DMS53 (cell line): ENCODE measurements around the gene SULT6B1.
"Not testable (repeated sequence)": the region's sequence is repeated elsewhere in the genome, so short reads cannot be mapped to it uniquely, and the experiment has no call there.

ENCODE experiments used
- DNase-seq: peaks from one replicate; lab custom pipeline; 2025; lab: John Stamatoyannopoulos, UW

The SULT6B1 gene

DNA sequence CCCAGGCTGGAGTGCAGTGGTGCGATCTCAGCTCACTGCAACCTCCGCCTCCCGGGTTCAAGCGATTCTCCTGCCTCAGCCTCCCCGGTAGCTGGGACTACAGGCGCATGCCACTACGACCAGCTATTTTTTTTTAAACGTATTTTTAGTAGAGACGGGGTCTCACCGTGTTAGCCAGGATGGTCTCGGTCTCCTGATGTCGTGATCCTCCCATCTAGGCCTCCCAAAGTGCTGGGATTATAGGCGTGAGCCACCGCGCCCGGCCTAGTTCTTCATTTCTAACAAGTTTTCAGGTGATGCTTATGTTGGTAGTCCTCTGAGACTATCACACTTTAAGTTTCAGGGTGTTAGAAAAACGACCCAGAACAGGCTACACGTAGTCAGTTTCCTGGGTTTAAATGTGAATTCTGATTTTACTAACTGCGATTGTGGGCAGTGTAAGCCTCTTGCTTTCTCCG is 7.4 kb upstream of the SULT6B1 start:
- DNase-seq, result not testable (repeated sequence)

DNA sequence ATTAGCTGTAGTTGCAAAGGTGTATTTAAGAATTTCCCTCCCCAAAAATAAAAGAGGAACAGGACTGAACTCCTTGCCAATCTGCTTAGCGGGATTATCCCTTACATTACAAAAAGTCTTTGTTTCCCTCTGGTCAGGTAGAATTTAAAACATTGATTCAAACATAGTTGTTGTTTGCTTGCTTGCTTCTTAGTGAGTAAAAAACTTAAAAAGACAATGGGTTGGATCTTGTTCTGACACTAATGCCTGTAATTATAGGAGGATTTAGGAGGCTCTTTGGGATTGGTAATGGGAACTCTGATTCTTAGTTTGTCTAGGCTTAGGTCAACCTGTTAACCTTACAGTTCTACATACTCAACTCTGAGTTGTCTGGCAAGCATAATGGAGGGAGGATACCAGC is 4.1 kb upstream of the SULT6B1 start:
- no peak for DNase-seq

DNA sequence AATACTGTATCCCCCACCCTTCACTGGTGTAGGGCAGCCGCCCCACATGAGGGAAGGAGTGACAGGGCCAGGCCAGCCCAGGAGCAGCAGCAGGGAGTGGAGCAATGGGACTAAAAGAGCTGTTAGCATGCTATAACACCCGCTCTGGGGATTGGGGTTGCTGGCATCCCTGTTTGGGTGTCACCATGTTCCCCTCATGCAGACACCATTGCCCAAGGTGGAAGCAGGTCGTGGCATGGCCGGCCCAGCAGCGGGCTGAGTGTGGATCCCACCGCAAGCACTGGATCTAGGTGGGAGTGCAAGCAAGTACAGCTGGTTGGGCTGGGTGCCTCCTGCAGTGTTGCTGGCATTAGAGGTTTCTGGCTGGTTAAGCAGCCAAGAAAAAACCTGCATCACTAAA is 3.3 kb upstream of the SULT6B1 start:
- no peak for DNase-seq

DNA sequence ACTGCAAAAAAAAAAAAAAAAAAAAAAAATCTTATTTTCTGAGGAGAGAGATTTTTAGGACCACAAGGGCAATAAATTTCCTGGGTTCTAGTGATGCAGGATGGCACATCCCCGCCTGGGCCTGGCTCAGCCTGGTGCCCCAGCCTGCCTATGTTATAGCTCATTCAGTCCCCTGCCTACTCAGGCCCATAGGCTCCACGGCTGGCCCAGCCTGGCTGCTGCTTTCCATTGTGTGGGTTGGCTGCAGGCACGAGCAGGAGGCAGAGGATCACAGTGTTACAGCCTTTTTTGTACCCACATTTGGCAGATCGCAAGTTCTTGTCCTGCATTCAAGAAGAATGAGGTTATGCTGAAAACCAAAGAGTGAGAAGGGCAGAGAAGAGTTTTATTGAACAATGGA is 2.8 kb upstream of the SULT6B1 start:
- DNase-seq, result no peak

DNA sequence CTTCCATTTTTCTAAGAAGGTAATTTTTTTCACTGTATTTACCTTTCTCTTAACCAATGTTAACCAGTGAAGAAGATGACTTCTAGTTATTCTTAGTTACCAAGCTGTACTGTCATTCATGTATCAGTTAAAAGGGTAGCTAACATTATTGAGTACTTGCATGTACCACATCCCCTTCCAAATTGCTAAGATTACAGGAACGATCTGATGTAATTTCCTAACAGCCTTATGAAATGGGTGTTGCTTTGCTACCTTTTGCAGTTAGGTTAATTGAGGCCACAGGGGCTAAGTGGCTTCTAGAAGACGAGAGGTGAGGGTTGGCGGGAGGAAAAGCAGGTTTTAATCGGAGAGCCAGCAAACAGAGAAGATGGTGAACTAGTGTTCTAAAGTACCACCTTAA is 1.8 kb upstream of the SULT6B1 start:
- no peak for DNase-seq

DNA sequence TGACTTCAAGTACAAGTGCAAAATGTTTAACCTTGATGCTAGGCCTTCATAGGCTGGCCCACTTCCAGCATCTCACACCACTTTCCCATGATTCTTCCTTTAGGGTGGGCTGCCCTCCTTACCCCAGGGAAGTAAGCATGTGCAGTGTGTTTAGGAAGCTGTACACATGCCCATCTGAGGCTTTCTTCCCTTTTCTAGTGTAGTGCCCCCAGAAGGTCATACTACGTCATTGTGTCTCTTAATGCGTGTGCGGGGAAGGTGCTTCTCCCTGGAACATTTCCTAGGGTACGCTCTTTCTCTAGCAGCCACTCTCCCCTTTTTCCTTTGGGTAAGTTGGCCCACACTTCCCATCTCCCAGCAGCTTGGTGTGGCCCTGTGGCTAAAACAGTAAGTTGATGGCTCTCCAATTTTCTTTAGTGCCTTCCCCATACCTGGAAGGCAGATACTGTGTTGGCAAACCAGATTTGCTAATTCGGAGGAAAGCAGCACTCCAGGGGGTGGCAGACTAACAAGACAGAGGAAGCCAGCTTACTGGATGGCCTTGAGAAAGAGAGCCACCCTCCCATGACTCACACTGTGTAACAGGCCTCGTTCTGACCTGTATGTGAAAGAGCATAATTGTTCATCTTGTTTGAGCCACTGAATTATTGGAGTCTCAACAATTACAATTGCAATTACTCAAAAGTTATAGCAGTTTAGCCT is 1.1 kb upstream of the SULT6B1 start:
- DNase-seq, result peak; percentile 5

DNA sequence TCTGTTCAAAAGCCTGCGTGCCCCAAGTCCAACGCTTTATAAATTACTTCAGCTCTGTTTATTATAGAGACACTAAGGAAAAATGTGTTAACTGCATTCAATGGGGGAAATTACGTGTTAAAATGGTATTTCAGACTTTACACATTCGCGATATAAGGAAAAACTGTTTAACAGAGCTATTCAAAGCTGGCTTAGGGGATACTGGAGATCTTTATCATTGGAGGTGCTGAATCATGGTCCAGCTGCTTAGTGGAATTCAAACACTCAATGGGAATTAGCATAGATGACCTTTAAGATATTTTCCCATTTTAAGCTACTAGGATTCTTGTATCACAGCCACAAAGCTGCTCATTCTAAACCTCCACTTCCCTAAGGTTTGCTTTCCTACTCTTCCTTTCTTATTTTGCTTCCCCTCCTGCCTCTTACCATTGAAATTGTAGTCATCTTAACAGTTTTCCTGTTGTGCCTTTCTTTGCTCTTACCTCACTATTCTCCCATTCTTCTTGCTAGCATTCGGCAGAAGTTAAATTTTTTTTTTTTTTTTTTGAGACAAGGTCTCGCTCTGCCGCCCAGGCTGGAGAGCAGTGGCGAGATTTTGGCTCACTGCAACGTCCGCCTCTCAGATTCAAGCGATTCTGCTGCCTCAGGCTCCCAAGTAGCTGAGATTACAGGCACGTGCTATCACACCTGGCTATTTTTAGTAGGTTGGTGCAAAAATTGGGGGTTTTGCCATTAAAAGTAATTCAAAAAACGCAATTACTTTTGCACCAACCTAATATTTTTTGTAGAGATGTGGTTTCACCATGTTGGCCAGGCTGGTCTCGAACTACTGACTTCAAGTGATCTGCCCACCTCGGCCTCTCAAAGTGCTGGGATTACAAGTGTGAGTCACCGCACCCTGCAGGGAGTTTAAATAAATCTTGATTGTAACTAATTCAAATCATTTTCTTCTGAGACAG is 6.5 kb downstream of the SULT6B1 start:
- DNase-seq, result no peak

DNA sequence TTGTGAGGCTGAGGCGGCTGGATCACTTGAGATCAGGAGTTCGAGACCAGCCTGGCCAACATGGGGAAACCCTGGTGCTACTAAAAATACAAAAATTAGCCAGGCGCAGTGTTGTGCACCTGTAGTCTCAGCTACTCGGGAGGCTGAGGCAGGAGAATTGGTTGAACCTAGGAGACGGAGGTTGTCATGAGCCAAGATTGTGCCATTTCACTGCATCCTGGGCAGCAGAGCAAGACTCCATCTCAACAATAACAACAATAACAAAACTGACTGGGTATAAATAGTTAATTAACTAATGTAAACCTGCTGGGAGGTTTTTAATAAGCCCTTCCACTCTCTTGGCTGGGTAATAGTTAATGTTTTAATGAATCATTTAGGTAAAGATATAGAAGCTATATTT is 7.8 kb downstream of the SULT6B1 start:
- DNase-seq, result no peak

DNA sequence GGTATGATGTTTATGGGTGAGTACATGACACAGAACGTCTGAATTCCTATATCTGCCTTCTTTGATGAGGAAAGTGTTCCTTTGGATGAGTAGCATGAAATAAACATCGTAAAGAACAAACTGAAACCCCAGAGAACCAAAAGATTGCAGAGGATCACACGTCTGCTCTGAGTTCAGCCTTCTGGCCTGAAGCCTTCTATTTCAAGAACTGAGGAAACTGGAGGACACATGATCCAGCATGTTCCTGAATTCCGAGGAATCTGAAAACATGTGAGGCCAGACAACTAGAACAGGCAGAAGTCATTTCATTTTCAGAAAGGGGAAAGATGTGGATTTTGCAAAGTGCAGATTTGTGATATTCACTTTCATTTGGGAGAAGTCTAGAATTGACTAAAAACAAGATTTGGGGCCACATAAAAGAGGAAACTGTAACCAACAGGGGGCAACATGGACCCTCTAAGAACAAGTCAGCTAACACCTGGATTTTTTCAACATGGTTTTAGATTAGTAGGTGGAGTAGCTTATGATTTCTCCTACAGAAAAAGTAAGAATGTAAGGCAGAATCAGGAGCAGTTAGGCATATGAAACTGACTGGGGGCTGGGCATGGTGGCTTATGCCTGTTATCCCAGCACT is 8.3 kb downstream of the SULT6B1 start:
- DNase-seq, result no peak

DNA sequence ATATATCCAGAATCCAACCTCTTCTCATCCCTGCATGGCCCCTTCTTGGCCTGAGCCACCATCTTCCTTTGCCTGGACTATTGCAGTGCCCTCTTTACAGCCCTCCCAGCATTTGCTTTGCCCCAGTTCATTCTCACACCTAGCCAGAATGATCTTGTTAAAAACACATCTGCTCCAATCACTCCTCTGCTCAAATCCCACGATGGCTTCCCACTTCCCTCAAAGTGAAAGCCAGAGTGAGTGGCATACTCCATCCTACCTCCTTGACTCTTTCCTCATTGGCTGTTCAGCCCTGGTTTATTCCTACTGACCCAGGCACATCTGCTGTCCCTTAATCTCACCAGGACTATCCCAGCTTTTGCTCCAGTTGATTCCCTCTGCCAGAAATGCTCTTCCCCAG is 14.7 kb downstream of the SULT6B1 start:
- DNase-seq, result no peak

DNA sequence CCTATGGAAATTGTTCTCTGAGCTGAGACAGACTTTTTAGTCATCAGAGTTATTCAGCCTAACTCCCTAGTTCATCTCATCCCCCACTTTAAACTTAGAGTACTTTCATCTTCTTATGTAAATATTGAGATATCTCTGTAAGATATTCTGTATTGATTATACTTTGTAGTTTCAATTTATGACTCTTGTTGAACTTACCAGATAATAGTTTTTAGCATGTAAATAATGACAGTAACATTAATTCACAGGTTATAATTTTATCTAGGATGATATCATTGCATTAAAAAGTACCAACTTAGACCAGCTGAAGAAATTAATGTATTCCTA is 16.9 kb downstream of the SULT6B1 start:
- DNase-seq, result no peak

DNA sequence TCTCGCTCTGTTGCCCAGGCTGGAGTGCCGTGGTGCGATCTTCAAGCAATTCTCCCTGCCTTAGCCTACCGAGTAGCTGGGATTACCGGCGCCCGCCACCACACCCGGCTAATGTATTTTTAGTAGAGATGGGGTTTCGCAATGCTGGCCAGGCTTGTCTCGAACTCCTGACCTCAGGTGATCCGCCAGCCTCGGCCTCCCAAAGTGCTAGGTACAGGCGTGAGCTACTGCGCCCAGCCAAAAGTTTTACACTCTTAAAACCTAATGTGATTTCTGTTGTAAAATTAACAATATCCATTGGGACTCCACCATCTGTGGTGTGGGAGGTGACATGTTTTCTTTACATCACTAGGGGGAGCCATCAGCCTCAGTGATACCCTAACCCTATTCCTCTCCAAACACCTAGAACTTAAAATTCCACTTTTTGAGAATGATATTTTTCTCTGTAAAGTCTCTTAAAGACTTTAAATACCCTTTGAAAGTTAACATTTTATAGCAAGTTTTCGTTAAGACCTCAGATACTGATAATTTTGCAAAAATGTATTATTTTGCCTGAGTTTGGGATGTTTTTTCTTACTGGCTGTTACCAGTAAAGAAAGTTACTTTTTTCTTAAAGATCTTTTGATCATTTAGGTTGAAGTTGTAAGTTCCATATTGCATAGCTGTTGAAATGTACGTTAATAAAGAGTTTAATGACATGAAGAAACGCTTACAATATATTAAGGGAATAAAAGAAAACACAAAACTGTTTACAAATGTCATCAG is 20.1 kb downstream of the SULT6B1 start:
- peak; percentile 53 for DNase-seq

DNA sequence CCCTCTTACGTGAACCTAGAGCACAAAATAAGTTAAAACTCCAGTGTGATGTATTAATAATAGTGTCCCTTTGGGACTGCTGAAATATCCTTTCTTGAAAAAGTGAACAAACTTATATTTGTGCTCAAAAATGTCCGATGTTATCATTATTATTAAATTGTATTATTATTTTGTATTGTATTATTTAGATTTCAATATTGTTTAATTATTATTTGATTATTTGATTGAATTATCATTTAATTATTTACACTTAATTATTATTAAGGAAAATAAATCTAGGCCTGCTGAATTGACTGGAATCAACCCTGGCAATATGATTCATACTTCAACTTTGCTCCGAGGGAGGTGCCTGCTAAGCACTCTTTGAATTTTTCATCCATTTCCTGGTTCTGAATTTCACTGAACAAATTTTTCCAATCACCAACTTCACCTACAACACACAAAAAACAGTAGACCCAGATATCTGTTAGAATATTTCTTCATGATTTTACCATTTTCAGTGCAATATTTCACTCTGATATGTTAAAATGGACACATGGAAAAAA is 20.8 kb downstream of the SULT6B1 start:
- no peak for DNase-seq

DNA sequence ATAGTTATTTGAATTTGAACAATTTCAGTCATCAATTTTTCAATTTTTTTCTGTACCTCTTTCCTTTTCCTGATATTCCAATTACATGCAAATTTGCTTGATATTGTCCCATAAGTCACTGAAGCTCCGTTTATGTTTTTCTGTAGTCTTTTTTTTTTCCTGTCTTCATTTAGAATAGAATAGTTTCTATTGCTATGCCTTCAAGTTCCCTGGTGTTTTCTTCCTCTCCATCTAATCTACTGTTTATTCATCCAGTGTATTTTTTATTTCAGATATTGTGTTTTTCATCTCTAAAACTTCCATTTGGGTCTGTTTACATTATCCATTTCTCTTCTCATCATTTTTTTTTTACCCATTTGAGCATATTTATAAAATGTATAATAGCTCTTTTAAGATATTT is 23.7 kb downstream of the SULT6B1 start:
- DNase-seq, result no peak

DNA sequence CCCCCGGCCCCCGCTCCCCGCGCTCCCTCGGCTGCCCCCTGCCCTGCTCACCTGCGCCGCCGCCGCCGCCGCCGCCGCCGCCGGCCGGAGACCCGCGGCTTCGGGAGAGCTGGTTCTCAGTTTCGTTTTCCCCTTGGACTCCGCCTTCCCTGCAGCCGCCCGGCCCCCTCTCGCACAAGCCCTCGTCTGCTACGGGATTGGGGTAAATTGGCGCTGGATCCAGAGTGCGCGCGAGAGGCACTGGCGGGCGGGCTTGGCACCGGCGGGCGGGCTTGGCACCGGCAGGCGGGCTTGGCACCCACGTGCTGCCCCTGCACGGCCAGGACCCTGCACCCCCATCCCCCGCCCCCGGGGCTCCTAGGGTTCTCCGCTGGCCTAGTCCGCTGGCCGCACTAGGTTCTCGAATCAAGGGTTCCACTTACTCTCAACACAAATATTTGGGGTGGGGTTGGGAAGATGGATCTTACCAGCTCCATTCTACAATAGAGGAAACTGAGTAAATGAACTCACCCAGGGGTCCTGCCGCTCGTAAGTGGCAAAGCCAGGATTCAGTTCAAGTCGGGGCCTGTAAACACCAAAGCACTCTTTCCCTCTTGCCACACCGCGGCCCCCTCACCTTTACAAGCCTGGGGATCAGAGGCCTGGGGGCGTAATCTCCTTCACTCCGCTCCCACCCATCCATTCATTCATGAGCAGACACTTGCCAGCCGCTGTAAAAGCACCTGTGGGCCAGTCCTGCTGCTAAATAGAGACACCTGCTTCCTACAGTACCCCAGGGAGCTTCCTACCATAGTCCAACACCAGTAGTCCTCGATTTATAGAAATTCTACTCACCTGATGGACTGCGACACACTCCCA is 31.4 kb downstream of the SULT6B1 start, which contains the start of gene EIF2AK2:
TSS of gene EIF2AK2 (minus strand) at position 124 of the 858 bp plus-strand sequence. CDS start 9,174 bp downstream, outside the sequence.
- peak; percentile 93 for DNase-seq

DNA sequence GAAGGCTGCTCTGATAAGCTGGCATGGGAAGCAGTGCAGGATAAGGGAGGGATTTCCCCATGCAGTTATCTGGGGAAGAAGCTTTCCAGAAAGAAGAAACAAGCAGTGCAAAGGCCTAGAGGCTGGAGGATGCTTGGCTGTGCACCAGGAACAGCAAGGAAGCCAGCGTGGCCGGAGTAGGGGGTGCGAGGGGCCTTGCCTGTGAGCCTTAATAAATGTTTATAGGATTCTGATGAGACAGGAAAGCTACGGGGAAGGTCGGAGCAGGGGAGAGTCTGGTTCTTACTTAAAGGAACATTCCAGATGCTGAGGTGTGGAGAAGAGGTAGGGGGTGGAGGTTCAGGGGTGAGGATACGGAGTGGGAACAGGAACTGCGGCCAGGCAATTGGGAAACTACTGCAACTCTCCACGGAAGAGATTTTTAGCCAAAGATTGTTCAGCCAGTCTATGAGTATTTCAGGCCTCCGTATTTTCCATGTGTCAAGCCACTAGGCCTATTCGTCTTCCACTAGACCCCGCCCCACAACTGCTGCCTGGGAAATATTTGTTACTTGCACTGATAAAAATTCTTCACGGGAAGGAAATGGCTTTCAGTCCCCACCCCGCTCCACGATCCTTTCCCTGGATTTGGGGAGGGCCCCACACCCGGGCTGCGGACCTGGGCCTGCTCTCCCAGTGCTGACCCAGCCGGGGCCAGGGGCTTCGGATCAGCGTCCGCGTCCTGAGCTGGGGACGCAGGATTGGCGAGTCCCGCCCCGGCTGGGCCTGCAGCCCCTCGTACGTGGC is 32.2 kb downstream of the SULT6B1 start:
- DNase-seq, result peak; percentile 59

DNA sequence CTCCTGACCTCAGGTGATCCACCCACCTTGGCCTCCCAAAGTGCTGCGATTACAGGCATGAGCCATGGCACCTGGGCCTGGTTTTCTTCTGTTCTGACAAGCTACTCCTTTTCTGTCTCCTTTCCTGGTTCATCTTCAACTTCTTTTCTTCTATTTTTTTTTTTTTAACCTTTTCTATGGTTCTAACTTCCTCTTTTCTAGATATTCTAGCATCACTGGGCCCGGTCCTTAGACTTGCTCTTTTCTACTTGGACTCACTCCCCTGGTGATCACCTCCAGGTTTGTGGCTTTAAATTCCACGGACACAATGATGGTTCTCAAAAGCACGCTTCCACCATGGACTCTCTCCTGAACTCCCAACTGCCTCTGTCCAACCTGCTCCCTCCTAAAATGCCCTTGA is 33.7 kb downstream of the SULT6B1 start:
- DNase-seq, result no peak

DNA sequence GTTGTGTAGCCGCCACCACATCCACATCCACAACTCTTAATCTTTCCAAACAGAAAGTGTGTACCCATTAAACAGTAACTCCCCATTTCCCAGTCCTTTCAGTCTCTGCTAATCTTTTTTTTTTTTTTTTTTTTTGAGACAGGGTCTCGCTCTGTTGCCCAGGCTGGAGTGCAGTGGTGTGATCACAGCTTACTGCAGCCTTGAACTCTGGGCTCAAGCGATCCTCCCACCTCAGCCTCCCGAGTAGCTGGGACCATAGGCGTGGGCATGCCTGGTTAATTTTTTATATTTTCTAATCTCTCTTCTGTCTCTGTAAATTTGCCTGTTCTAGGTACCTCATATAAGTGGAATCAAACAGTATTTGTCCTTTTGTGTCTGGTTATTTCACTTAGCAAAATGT is 35.2 kb downstream of the SULT6B1 start:
- no peak for DNase-seq

DNA sequence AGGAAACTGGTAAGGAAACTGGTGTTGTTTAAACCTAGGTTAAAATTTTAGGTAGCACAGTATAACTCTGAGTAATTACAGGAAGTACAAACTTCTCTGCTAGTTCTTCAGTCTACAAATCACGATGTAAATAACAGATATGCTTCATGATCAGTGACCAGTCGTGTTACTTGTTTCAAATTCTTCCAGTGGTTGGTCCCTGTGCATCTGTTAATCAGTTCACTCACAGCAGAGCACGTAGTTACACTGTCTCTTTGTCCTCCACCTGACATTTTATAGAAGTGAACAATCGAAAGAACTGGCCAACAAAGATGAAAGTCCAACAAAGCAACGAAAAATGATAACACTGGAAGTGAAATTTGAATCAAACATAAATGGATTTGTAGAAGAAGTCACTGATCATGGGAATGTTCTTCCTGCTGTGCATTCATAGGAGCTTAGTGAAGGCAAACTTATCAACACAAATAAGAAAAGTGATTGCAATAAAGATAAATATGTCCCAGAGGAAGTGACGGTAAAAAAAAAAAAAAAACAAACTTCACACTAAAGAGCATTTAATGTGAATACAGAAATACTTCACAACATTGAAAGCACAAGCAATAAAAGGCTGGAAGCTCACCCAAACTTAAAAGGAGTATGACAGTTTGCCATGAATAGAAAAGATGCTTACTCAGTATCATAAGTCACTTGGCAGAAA is 38.7 kb downstream of the SULT6B1 start:
- no peak for DNase-seq
